Effector memory CD8-positive, alpha-beta T cell (primary cell): Measurements from ENCODE around the gene SLC44A4.
A peak's percentile ranks its signal among the peaks of the same experiment; 100 is the strongest.
"Not testable (repeated sequence)": the region's sequence is repeated elsewhere in the genome, so short reads cannot be mapped to it uniquely, and the experiment has no call there.

Experiments used
- ATAC-seq: fragments of 150-1000 bp; cut with Tn5 transposase; replicated peaks from 2 replicates; pipeline ENCODE4 v1.10.0; 2021; ENCODE audit warnings: mild to moderate bottlenecking, moderate library complexity
- DNase-seq, 3 experiments: peaks; one replicate each; pipeline ENCODE4 v3.0.0; 2021
- H3K27ac Mint-ChIP-seq, 2 donors: one replicate each; pipeline ENCODE4 v1.8.0; 2022; ENCODE audit warnings: mild to moderate bottlenecking in 2 of 2, mixed read lengths in 2 of 2, moderate library complexity in 2 of 2
- H3K27me3 Mint-ChIP-seq, 2 donors: one replicate each; pipeline ENCODE4 v1.8.0; 2022; ENCODE audit warnings: mixed read lengths in 2 of 2
- H3K36me3 Mint-ChIP-seq: one replicate; pipeline ENCODE4 v1.8.0; 2022; ENCODE audit warnings: mild to moderate bottlenecking, moderate library complexity, mixed read lengths; ENCODE audit not compliant: insufficient read depth
- H3K4me1 Mint-ChIP-seq, 2 donors: one replicate each; pipeline ENCODE4 v1.8.0; 2022; ENCODE audit warnings: low read depth in 2 of 2, mixed read lengths in 2 of 2
- H3K4me3 Mint-ChIP-seq, 2 donors: one replicate each; pipeline ENCODE4 v1.8.0; 2022; ENCODE audit warnings: mild to moderate bottlenecking in 2 of 2, mixed read lengths in 2 of 2, moderate library complexity in 2 of 2
- H3K9me3 Mint-ChIP-seq, 2 donors: one replicate each; pipeline ENCODE4 v1.8.0; 2022; ENCODE audit warnings: mixed read lengths in 2 of 2

Gene SLC44A4

DNA sequence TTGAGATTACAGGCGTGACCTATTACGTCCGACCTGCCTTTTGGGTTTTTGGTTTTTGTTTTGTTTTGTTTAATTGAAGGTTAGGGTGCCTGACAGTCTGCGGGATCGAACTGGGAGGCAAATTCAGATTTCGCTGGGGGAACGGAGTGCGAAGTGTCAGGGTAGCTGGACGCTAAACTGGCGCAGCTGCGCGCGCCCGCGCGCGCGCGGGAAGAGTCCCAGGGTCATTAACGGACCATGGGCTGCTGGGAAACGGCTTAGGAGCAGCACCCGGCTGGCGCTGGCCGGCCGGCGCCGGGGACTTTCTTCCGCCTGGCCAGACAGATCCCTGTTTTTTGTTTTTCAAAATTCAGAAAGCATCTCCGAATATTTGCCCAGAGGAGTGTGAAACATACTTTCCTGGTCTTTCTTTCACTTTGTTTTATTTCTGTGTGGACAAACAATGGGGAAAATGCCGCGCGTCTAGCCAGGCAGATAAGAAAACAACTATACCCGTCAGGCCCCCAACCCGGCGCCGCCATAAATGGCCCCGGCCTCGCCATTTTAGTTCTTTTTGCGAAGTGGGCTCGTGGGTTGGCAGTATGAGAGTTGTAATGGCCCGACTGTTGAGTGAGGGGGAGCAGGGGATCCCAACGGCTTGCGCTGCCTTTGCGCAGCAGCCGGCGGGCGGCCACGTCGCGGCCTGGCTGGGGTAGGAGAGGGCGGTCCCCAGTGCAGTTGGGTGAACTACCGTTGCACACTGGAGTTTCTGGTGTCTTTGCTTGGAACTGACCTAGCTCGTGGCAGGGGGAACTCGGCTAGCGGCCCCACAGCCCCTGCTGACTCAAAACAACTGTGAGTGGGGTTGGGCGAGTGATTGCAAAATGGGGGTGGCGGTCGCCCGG, 44.2 kb downstream of the SLC44A4 start:
- H3K36me3 Mint-ChIP-seq = peaks cover 57% of the 10 kb centered on the region
- no peaks in the 10 kb centered on the region for H3K27me3 Mint-ChIP-seq
- H3K27ac Mint-ChIP-seq = peak overlapping the region; percentile 99 to 100
- H3K4me1 Mint-ChIP-seq = peaks cover 31 to 44% of the 10 kb centered on the region in 2 donors
- DNase-seq = peak; percentile 68 to 83 (median 74)
- ATAC-seq = peak; percentile 67
- peak overlapping the region; percentile 85 to 93 for H3K4me3 Mint-ChIP-seq
- H3K9me3 Mint-ChIP-seq = no peaks in the 10 kb centered on the region

DNA sequence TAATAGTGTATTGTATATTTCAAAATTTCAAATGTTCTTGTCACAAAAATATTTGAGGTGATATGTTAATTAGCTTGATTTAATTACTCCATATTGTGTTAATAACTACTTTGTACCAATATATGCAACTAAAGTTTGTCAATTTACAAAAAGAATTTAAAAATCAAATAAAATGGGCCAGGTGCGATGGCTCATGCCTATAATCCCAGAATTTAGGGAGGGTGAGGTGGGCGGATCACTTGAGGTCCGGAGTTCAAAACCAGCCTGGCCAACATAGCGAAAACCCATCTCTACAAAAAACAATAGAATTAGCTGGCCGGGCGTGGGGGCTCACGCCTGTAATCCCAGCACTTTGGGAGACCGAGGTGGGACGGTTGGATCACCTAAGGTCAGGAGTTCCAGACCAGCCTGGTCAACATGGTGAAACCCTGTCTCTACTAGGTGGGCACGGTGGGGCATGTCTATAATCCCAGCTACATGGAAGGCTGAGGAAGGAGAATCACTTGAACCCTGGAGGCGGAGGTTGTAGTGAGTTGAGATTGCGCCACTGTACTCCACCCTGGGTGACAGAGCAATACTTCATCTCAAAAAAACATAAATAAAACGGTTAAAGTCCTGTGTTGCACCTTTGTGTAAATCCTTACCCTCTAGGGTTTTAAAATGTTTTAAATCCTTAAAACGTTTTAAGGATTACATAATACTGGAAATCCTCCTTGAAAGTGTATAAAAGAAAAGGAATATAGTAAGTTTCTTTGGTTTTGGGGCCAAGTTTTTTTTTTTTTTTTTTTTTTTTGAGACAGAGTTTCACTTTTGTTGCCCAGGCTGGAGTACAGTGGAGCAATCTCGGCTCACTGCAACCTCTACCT, 47.2 kb downstream of the SLC44A4 start:
- Mint-ChIP-seq H3K4me3 (peak overlapping the region; percentile 87 to 88), H3K27ac (peak overlapping the region in 1 of 2 donors; percentile 44), H3K36me3 (peaks cover 34% of the 10 kb centered on the region), H3K27me3 (no peaks in the 10 kb centered on the region), H3K4me1 (peaks cover 29 to 39% of the 10 kb centered on the region in 2 donors), H3K9me3 (no peaks in the 10 kb centered on the region)
- DNase-seq (no peak), ATAC-seq (no peak)

DNA sequence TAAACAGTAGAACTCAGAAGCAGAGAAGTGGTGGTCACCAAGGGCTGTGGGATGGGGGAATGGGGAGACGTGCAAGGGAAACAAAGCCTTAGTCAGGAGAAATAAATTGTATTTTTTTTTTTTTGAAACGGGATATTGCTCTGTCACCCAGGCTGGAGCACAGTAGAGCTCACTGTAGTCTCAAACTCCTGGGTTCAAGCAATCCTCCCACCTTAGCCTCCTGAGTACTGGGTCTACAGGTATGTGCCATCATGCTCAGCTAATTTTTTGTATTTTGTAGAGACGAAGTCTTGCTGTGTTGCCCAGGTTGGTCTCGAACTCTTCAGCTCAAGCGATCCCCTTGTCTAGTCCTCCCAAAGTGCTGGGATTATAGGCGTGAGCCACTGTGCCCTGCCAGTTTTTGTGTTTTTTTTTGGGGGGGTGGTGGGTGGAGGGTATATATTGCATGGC, 47.9 kb downstream of the SLC44A4 start:
- Mint-ChIP-seq H3K27me3 (no peaks in the 10 kb centered on the region), H3K4me1 (peaks cover 23 to 35% of the 10 kb centered on the region in 2 donors), H3K9me3 (no peaks in the 10 kb centered on the region), H3K4me3 (peak overlapping the region; percentile 87 to 88), H3K27ac (peak overlapping the region; percentile 90 to 93), H3K36me3 (peaks cover 28% of the 10 kb centered on the region)
- DNase-seq = no peak
- ATAC-seq = no peak

DNA sequence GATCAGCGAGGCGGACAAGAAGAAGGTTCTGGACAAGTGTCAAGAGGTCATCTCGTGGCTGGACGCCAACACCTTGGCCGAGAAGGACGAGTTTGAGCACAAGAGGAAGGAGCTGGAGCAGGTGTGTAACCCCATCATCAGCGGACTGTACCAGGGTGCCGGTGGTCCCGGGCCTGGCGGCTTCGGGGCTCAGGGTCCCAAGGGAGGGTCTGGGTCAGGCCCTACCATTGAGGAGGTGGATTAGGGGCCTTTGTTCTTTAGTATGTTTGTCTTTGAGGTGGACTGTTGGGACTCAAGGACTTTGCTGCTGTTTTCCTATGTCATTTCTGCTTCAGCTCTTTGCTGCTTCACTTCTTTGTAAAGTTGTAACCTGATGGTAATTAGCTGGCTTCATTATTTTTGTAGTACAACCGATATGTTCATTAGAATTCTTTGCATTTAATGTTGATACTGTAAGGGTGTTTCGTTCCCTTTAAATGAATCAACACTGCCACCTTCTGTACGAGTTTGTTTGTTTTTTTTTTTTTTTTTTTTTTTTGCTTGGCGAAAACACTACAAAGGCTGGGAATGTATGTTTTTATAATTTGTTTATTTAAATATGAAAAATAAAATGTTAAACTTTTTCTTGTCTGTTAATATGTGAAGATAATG, 49.0 kb downstream of the SLC44A4 start:
- Mint-ChIP-seq H3K9me3 (no peaks in the 10 kb centered on the region), H3K36me3 (peaks cover 20% of the 10 kb centered on the region), H3K4me3 (peak overlapping the region; percentile 87 to 88), H3K27me3 (no peaks in the 10 kb centered on the region), H3K4me1 (peaks cover 17 to 33% of the 10 kb centered on the region in 2 donors), H3K27ac (peak overlapping the region; percentile 90 to 93)
- ATAC-seq = peak; percentile 31
- DNase-seq = no peak

DNA sequence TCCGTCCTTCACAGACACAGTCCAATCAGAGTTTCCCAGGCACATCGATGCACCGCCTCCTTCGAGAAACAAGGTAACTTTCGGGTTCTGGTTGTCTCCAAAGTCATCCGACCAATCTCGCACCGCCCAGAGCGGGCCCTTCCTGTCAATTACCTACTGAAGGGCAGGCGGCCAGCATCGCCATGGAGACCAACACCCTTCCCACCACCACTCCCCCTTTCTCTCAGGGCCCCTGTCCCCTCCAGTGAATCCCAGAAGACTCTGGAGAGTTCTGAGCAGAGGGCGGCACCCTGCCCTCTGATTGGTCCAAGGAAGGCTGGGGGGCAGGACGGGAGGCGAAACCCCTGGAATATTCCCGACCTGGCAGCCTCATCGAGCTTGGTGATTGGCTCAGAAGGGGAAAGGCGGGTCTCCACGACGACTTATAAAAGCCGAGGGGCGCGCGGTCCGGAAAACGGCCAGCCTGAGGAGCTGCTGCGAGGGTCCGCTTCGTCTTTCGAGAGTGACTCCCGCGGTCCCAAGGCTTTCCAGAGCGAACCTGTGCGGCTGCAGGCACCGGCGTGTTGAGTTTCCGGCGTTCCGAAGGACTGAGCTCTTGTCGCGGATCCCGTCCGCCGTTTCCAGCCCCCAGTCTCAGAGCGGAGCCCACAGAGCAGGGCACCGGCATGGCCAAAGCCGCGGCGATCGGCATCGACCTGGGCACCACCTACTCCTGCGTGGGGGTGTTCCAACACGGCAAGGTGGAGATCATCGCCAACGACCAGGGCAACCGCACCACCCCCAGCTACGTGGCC, 51.3 kb downstream of the SLC44A4 start, which contains the start of gene HSPA1B:
HSPA1B (plus strand) TSS at position 453 of the 794 bp plus-strand sequence; CDS start at position 666, 213 bp downstream.
- Mint-ChIP-seq H3K27ac (peak within 1 kb of the TSS; percentile 96 to 97), H3K4me3 (peak within 1 kb of the TSS; percentile 96 to 97), H3K4me1 (peaks cover 18 to 39% of the 10 kb centered on the region in 2 donors), H3K36me3 (peaks cover 12% of the 10 kb centered on the region), H3K9me3 (no peaks in the 10 kb centered on the region), H3K27me3 (no peaks in the 10 kb centered on the region)
- ATAC-seq (peak; percentile 67), DNase-seq (peak; percentile 69 to 75 (median 73))

DNA sequence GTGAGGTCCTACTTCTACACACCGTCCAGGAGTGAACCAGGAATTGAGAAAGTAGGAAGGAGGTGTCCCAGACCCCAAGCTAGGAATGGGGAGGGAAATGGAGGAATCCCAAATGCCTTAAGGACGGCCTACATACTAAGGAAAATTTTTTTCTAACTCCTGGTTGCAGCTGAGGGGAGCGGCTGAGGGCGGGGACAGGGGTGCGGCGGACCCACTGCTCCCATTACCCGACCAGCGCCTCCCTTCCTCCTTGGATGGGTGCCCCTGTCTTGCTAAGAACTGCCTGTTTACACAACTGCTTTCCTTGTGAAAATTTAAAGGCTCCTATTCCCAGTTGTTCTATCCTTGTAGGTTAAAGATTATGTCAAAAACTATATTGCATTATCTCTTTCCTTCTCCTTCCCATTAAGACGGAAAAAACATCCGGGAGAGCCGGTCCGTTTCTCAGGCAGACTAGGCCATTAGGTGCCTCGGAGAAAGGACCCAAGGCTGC, 52.0 kb downstream of the SLC44A4 start:
- peaks cover 18% of the 10 kb centered on the region for H3K36me3 Mint-ChIP-seq
- ATAC-seq (peak; percentile 11), DNase-seq (no peak)
- H3K4me3 Mint-ChIP-seq = peak overlapping the region; percentile 96 to 97
- peaks cover 23 to 45% of the 10 kb centered on the region in 2 donors for H3K4me1 Mint-ChIP-seq
- no peaks in the 10 kb centered on the region for H3K27me3 Mint-ChIP-seq
- H3K27ac Mint-ChIP-seq = peak overlapping the region; percentile 96 to 97
- H3K9me3 Mint-ChIP-seq = no peaks in the 10 kb centered on the region

DNA sequence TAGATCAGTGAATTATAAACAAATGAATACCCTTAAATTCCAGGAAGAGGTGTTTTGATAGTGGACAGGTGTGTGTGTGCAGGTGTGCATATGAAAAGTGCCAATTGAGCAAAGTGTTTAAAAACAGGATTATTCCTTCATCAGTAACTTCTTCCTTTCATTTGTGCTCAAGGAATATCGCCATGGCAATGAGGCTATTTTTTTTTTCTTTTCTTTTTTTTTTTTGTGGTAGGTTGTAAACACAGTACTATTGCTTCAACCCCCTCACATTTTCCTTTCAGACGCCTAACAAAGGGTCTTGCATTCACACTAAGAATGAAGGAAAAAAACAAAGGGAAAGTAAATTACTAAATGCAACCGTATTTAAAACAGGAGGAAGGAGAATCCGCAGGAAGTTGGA, 53.2 kb downstream of the SLC44A4 start:
- Mint-ChIP-seq H3K9me3 (no peaks in the 10 kb centered on the region), H3K4me3 (peak overlapping the region; percentile 96 to 97), H3K36me3 (peaks cover 21% of the 10 kb centered on the region), H3K4me1 (peaks cover 25 to 46% of the 10 kb centered on the region in 2 donors), H3K27me3 (no peaks in the 10 kb centered on the region), H3K27ac (peak overlapping the region; percentile 96 to 97)
- ATAC-seq (no peak), DNase-seq (no peak)

DNA sequence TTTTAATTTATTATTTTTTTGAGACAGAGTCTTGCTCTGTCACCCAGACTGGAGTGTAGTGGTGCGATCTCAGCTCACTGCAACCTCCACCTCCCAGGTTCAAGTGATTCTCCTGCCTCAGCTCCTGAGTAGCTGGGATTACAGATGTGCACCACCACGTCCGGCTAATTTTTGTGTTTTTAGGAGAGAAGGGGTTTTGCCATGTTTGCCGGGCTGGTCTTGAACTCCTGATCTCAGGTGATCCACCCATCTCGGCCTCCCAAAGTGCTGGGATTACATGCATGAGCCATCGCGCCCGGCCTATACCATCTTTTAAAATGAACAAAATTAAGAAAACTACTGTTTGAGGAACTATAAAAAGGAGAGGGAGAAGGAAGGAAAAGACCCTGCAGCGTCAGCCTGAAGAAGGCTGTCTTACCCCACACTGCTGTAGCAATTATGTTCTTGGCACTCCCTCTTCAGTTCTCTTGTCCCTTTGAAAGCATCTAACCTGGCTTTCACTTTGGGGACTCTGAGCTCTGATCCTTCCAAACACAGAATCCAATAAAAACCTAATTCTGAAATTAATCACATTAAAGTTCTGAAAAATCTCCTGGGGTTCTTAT, 55.1 kb downstream of the SLC44A4 start:
- DNase-seq, H3K9me3 Mint-ChIP-seq, ATAC-seq, H3K27me3 Mint-ChIP-seq: not testable (repeated sequence)
- peaks cover 28 to 40% of the 10 kb centered on the region in 2 donors for H3K4me1 Mint-ChIP-seq
- peaks cover 21% of the 10 kb centered on the region for H3K36me3 Mint-ChIP-seq
- peak overlapping the region in 1 of 2 donors; percentile 21 for H3K4me3 Mint-ChIP-seq
- H3K27ac Mint-ChIP-seq = peak overlapping the region; percentile 35 to 95

DNA sequence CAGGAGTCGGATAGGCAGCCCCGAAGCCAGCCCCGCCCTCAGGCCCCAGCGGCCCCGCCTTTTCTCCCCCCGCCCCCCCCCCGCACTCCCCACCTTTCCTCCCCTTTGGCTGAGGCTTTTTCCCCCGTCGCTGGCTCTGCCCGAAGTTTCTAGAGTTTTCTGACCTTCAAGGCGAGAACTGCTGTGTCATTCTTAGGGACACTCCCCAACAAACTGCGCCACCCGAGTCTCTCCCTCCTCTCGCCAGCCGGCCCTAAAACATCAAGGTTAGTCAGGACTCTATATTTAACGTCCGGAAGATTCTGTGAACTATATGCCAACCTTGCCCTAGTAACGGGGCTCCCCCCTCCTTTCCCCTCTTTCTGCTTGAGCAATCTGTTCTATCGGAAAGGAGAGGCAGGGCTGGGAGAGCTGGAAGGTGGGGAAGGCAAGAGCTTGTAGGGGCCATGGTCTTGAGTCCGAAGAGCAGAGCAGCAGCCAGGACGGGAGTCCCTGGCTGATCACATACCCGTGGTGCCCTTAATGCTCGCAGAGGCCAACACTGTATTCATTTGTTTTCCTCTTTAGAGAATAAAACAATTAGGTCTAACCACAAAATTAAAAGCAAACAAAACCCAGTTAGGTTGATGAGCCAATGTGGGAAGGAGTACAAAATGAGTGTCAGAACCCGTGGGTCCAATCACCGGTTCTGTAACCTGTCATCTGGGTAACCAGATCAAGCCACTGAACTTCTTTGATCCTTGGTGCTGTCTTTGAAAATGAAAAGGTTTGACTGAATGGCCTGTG, 56.6 kb downstream of the SLC44A4 start:
- Mint-ChIP-seq H3K4me3 (peak overlapping the region; percentile 89 to 95), H3K9me3 (no peaks in the 10 kb centered on the region), H3K27ac (peak overlapping the region; percentile 95 to 98), H3K4me1 (peaks cover 35 to 52% of the 10 kb centered on the region in 2 donors), H3K36me3 (peaks cover 23% of the 10 kb centered on the region), H3K27me3 (no peaks in the 10 kb centered on the region)
- ATAC-seq (peak; percentile 51), DNase-seq (peak; percentile 37 to 47 (median 41))

DNA sequence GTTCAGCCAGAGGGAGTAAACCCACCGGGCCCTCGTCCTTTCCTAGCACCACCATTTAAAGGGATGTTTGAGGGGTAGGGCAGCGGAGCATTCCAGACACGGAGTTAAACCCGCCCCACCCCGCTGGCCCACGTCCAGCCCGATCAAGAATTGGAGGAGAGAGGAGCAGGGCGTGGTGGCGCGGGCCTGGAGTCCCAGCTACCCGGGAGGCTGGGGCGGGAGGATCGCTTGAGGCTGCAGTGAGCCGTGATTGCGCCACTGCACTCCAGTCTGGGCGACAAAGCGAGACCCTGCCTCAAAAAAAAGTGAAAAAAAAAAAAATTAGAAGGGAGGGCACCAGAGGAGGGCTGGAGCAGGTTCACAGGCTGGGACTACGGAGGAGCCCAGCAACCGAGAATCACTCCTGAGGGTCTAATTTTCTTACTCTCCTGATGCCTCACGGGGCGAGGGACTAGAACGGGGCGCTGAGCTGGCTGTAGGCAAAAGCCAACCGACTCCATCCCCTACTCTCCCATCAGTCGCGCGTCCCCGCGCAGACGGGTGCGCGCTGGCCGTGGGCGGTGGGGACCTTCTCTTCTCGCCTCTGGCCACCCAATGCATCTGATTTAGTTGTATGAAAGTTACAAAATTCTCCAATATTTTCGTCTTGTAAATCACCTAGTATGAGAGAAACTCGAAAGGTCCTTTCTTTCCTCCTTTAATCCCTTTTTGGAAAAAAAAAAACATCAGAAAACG, 57.3 kb downstream of the SLC44A4 start:
- Mint-ChIP-seq H3K4me3 (peak overlapping the region; percentile 89 to 95), H3K4me1 (peaks cover 28 to 46% of the 10 kb centered on the region in 2 donors), H3K27ac (peak overlapping the region; percentile 95 to 98), H3K36me3 (peaks cover 21% of the 10 kb centered on the region), H3K9me3 (no peaks in the 10 kb centered on the region), H3K27me3 (no peaks in the 10 kb centered on the region)
- ATAC-seq (peak; percentile 23), DNase-seq (no peak)

DNA sequence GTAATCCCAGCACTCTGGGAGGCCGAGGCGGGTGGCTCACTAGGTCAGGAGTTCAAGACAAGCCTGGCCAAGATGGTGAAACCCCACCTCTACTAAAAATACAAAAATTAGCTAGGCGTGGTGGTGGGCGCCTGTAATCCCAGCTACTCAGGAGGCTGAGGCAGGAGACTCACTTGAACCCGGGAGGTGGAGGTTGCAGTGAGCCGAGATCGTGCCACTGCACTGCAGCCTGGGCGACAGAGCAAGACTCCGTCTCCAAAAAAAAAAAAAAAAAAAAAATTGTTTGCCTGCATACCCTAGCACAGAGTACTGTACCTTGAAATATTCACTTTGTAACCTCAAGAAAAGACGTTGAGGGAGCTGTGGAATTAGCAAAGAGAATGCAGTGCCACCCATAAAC, 58.4 kb downstream of the SLC44A4 start:
- H3K27ac Mint-ChIP-seq, DNase-seq, H3K9me3 Mint-ChIP-seq, ATAC-seq, H3K27me3 Mint-ChIP-seq: not testable (repeated sequence)
- Mint-ChIP-seq H3K4me1 (peaks cover 28 to 38% of the 10 kb centered on the region in 2 donors), H3K4me3 (peak overlapping the region; percentile 89 to 95), H3K36me3 (peaks cover 25% of the 10 kb centered on the region)
